Left ventricle myocardium inferior (tissue), 1 donor: ENCODE measurements around the gene TMEM132C. TPM values are rescaled to one million over a fixed set of nuclear protein-coding genes. Genes with fewer than 3 reads are reported as not detected.

ENCODE experiments used
- DNase-seq: peaks from one replicate; pipeline ENCODE4 v3.0.0-alpha.2; 2020
- H3K27ac ChIP-seq: fragments of 200-600 bp; replicated peaks from 2 replicates; pipeline ENCODE4 v1.8.0; 2021
- H3K27me3 ChIP-seq: fragments of 200-600 bp; 2 replicates; pipeline ENCODE4 v1.8.0; 2021; ENCODE audit warnings: low read depth
- H3K36me3 ChIP-seq: fragments of 200-600 bp; 2 replicates; pipeline ENCODE4 v1.8.0; 2021
- H3K4me1 ChIP-seq: fragments of 200-600 bp; 2 replicates; pipeline ENCODE4 v1.8.0; 2021
- H3K4me3 ChIP-seq: fragments of 200-600 bp; 2 replicates; pipeline ENCODE4 v1.8.0; 2021; ENCODE audit warnings: mild to moderate bottlenecking, moderate library complexity
- H3K9me3 ChIP-seq: fragments of 200-600 bp; replicated peaks from 2 replicates; pipeline ENCODE4 v1.8.0; 2021
- CTCF ChIP-seq: fragments of 200-600 bp; IDR thresholded peaks from 2 replicates; pipeline ENCODE4 v1.8.0; 2021; ENCODE audit warnings: antibody characterized with exemption, mild to moderate bottlenecking, borderline replicate concordance
- intact Hi-C: fragments of 100-400 bp; cut with micrococcal nuclease; formaldehyde crosslinking; loops from one replicate; pipeline ENCODE4 v1.11.0; 2022
- total RNA-seq: library from RNA; stranded (reverse); fragmentation: NEBNext Ultra II Directional; extraction: Animal tissue kit (Norgen Biotek cat#: 25700); gene quantifications from one replicate; pipeline ENCODE4 v1.2.1, GENCODE V29; 2021
- donor health status: DM: no; HTN: yes; CAD: no; lungs with severe emphysema.

Gene TMEM132C
- total RNA-seq, 1 donor from 2014 or later: 1.8 TPM

- no peak overlapping the region for H3K27ac ChIP-seq
- H3K9me3 ChIP-seq: peaks cover 7% of the 10 kb centered on the region
- DNase-seq: no peak
- peaks cover 40% of the 10 kb centered on the region for H3K27me3 ChIP-seq
- no peak overlapping the region for H3K4me3 ChIP-seq
- intact Hi-C loops: no loop called here
- no peak for TF ChIP-seq CTCF
- H3K36me3 ChIP-seq: no peaks in the 10 kb centered on the region
- no peaks in the 10 kb centered on the region for H3K4me1 ChIP-seq
These were observed 40.8 kb downstream of the TMEM132C start for GRCh38 chr12:128307791-128308190.

GRCh38 chr12:128312661-128313060 lies 45.7 kb downstream of the TMEM132C start:
- Histone ChIP-seq H3K36me3 (no peaks in the 10 kb centered on the region), H3K4me1 (no peaks in the 10 kb centered on the region), H3K27ac (no peak overlapping the region), H3K27me3 (peaks cover 74% of the 10 kb centered on the region), H3K4me3 (no peak overlapping the region), H3K9me3 (no peaks in the 10 kb centered on the region)
- no peak for TF ChIP-seq CTCF
- intact Hi-C loops: no loop called here
- no peak for DNase-seq

GRCh38 chr12:128313931-128314330 lies 47.0 kb downstream of the TMEM132C start:
- H3K27me3 ChIP-seq: peaks cover 64% of the 10 kb centered on the region
- no peak for DNase-seq
- no peaks in the 10 kb centered on the region for H3K36me3 ChIP-seq
- H3K27ac ChIP-seq: no peak overlapping the region
- no peak overlapping the region for H3K4me3 ChIP-seq
- TF ChIP-seq CTCF: no peak
- no peaks in the 10 kb centered on the region for H3K4me1 ChIP-seq
- intact Hi-C loops: no loop called here
- no peaks in the 10 kb centered on the region for H3K9me3 ChIP-seq

- peaks cover 64% of the 10 kb centered on the region for H3K27me3 ChIP-seq
These were observed 47.6 kb downstream of the TMEM132C start for GRCh38 chr12:128314611-128315010.

GRCh38 chr12:128316078-128316477 lies 49.1 kb downstream of the TMEM132C start:
- Histone ChIP-seq H3K27me3 (peaks cover 52% of the 10 kb centered on the region), H3K4me3 (no peak overlapping the region), H3K27ac (peak overlapping the region; percentile 62), H3K9me3 (no peaks in the 10 kb centered on the region), H3K4me1 (no peaks in the 10 kb centered on the region), H3K36me3 (no peaks in the 10 kb centered on the region)
- TF ChIP-seq CTCF: no peak
- intact Hi-C loops: no loop called here
- DNase-seq: no peak

More at GRCh38 chr12:128314611-128315010, 47.6 kb downstream of the TMEM132C start:
- Histone ChIP-seq H3K4me1 (no peaks in the 10 kb centered on the region), H3K27ac (no peak overlapping the region), H3K9me3 (no peaks in the 10 kb centered on the region), H3K4me3 (no peak overlapping the region), H3K36me3 (no peaks in the 10 kb centered on the region)
- no peak for TF ChIP-seq CTCF
- intact Hi-C loops: no loop called here
- no peak for DNase-seq

- no peaks in the 10 kb centered on the region for H3K4me1 ChIP-seq
- no peak for TF ChIP-seq CTCF
- intact Hi-C loops: no loop called here
- no peaks in the 10 kb centered on the region for H3K36me3 ChIP-seq
- peak overlapping the region; percentile 62 for H3K27ac ChIP-seq
- H3K27me3 ChIP-seq: peaks cover 42% of the 10 kb centered on the region
- no peak for DNase-seq
- no peak overlapping the region for H3K4me3 ChIP-seq
- peaks cover 9% of the 10 kb centered on the region for H3K9me3 ChIP-seq
These were observed 50.1 kb downstream of the TMEM132C start for GRCh38 chr12:128316973-128317526.
